Effector memory CD8-positive, alpha-beta T cell (primary cell): ENCODE results near the gene PKIG.

Experiments used
- ATAC-seq: fragments of 150-1000 bp; cut with Tn5 transposase; replicated peaks from 2 replicates; pipeline ENCODE4 v1.10.0; 2021; ENCODE audit warnings: mild to moderate bottlenecking, moderate library complexity
- DNase-seq, 3 experiments: peaks; one replicate each; pipeline ENCODE4 v3.0.0; 2021
- H3K27ac Mint-ChIP-seq, 2 donors: one replicate each; pipeline ENCODE4 v1.8.0; 2022; ENCODE audit warnings: mild to moderate bottlenecking in 2 of 2, mixed read lengths in 2 of 2, moderate library complexity in 2 of 2
- H3K27me3 Mint-ChIP-seq, 2 donors: one replicate each; pipeline ENCODE4 v1.8.0; 2022; ENCODE audit warnings: mixed read lengths in 2 of 2
- H3K36me3 Mint-ChIP-seq: one replicate; pipeline ENCODE4 v1.8.0; 2022; ENCODE audit warnings: mild to moderate bottlenecking, moderate library complexity, mixed read lengths; ENCODE audit not compliant: insufficient read depth
- H3K4me1 Mint-ChIP-seq, 2 donors: one replicate each; pipeline ENCODE4 v1.8.0; 2022; ENCODE audit warnings: low read depth in 2 of 2, mixed read lengths in 2 of 2
- H3K4me3 Mint-ChIP-seq, 2 donors: one replicate each; pipeline ENCODE4 v1.8.0; 2022; ENCODE audit warnings: mild to moderate bottlenecking in 2 of 2, mixed read lengths in 2 of 2, moderate library complexity in 2 of 2
- H3K9me3 Mint-ChIP-seq, 2 donors: one replicate each; pipeline ENCODE4 v1.8.0; 2022; ENCODE audit warnings: mixed read lengths in 2 of 2

The PKIG gene

GRCh38 chr20:44593751-44594150 is 11.4 kb downstream of the PKIG start:
- no peak overlapping the region for H3K27ac Mint-ChIP-seq
- peaks cover 5% of the 10 kb centered on the region for H3K36me3 Mint-ChIP-seq
- DNase-seq (no peak), ATAC-seq (no peak)
- no peaks in the 10 kb centered on the region for H3K9me3 Mint-ChIP-seq
- H3K4me1 Mint-ChIP-seq, result peaks cover 6% of the 10 kb centered on the region in 2 donors
- no peaks in the 10 kb centered on the region for H3K27me3 Mint-ChIP-seq
- no peak overlapping the region for H3K4me3 Mint-ChIP-seq

DNA sequence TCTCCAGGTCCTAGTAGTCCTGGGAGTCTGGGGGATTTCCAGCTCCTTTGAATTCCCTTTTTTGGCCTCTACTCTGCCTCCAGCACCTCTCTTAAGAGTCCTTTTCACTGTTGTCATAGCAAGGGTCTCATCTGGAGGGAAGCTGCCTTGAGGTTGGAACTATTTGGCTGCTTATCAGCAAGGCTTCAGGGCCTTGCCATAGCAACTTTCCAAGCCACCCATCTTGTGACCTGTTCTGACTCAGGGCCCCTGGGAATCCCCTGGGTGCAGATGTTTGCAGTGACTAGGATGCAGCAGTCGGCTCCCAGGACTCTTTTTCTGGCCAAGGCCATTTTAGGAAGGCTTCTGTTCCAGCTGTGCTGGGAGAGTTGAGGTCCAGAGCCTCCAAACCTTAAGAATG is 12.4 kb downstream of the PKIG start:
- DNase-seq (no peak), ATAC-seq (no peak)
- Mint-ChIP-seq H3K27me3 (no peaks in the 10 kb centered on the region), H3K9me3 (no peaks in the 10 kb centered on the region), H3K36me3 (peaks cover 5% of the 10 kb centered on the region), H3K4me3 (no peak overlapping the region), H3K4me1 (peaks cover 6% of the 10 kb centered on the region in 2 donors), H3K27ac (no peak overlapping the region)

DNA sequence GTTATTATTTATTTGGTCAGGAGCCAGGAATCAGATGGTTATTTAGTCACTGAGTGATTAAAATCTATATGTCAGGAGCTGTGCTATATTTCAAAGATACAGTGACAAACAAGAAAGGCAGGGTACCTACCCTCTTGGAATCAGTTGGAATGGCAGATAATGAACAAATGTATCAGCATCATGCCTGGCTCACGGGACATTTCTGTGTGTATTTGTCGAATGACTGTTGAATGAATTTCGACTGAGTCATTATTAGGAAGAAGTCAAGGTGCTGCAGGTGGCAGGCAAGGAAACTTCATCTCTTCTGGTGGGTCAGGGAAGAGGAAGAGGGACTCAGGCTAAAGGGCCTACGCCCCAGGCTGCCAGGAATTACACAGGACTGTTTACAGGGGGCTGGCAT is 13.6 kb downstream of the PKIG start:
- no peak for DNase-seq
- Mint-ChIP-seq H3K4me1 (peaks cover 6% of the 10 kb centered on the region in 2 donors), H3K9me3 (no peaks in the 10 kb centered on the region), H3K36me3 (peaks cover 5% of the 10 kb centered on the region), H3K27me3 (no peaks in the 10 kb centered on the region), H3K4me3 (no peak overlapping the region), H3K27ac (no peak overlapping the region)
- no peak for ATAC-seq

DNA sequence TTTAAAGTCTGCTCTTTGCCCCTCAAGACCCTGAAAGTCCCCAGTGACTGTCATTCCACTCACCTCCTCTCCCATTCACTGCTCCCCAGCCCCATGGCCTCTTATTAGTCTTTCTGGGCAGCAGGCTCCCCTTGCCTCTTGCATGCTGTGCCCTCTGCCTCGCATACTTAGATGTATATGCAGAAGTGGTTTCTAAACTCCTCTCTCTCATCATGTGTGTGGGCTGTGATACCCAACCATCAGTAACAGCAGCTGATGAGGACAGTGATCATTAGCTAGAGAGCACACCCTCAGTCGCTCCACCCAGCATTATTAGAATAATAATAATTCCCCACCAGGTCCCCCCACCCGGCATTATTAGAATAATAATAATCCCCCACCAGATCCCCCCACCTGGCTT is 14.5 kb downstream of the PKIG start:
- no peaks in the 10 kb centered on the region for H3K9me3 Mint-ChIP-seq
- H3K4me1 Mint-ChIP-seq, result peaks cover 6% of the 10 kb centered on the region in 2 donors
- H3K27ac Mint-ChIP-seq, result no peak overlapping the region
- ATAC-seq (no peak), DNase-seq (no peak)
- peaks cover 5% of the 10 kb centered on the region for H3K36me3 Mint-ChIP-seq
- no peaks in the 10 kb centered on the region for H3K27me3 Mint-ChIP-seq
- H3K4me3 Mint-ChIP-seq, result no peak overlapping the region

GRCh38 chr20:44597516-44597915 is 15.1 kb downstream of the PKIG start:
- ATAC-seq, result no peak
- no peak overlapping the region for H3K4me3 Mint-ChIP-seq
- no peaks in the 10 kb centered on the region for H3K27me3 Mint-ChIP-seq
- DNase-seq, result no peak
- H3K4me1 Mint-ChIP-seq, result peaks cover 6% of the 10 kb centered on the region in 2 donors
- peaks cover 5% of the 10 kb centered on the region for H3K36me3 Mint-ChIP-seq
- H3K9me3 Mint-ChIP-seq, result no peaks in the 10 kb centered on the region
- H3K27ac Mint-ChIP-seq, result no peak overlapping the region

DNA sequence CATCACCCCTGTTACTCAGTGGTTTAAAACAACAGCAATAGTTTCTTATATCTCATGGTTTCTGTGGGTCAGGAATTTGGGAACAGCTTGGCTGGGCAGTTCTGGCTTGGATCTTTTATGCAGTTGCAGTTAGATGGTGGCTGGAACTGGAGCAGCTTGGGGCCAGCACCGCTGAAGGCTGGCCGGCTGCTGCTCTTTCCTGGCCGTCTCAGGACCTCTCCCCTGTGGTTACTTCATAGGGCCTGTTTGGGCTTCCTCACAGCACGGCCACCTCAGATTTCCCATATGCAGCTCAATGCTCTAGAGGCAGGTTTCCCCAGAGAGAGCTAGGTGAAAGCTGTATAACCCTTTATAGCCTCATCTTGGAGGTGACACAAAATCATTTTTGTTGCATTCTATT is 15.6 kb downstream of the PKIG start:
- H3K9me3 Mint-ChIP-seq, result no peaks in the 10 kb centered on the region
- peaks cover 6% of the 10 kb centered on the region in 2 donors for H3K4me1 Mint-ChIP-seq
- H3K27me3 Mint-ChIP-seq, result no peaks in the 10 kb centered on the region
- ATAC-seq, result no peak
- H3K36me3 Mint-ChIP-seq, result peaks cover 5% of the 10 kb centered on the region
- no peak for DNase-seq
- no peak overlapping the region for H3K4me3 Mint-ChIP-seq
- H3K27ac Mint-ChIP-seq, result peak overlapping the region in 1 of 2 donors; percentile 46

DNA sequence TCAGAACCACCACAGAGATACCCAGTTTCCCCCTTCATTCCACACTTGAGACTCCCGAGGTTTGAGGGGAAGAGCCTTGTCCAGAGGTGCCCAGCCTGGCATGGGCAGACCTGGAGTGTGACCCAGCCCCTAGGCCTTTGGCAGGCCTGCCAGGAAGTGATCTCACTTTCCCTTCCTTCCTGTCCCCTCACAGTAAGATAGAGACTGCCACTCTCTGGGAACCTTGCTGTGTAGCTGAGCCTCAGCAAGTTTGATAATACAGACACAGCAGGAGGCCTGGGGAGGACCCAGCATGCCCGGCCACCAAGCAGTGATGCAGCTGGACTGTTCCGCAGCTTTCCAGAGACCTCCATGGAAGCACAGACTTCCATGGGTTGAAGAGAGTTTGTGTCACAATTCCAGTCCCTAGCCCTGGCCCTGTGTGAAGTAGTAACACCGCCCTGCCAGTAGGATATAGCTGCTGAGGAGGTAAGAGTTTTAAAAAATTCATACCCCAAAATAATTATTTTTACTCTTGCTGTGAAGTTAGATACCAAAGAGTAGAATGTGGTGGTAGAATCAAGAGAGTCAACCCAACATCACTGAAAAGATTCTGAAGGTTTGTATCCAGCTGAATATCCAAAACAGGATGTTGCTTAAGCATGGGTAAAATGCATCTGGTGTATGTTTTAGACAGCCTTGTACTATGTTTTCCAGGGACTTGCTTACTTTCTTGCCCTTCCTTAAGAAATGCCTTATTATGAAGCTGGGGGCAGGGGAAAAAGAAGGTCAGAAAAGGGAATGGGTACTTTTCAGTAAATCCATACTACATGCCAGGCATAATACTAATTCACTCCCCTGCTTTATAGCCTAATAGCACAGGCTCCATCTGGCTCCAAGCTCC is 16.3 kb downstream of the PKIG start:
- Mint-ChIP-seq H3K9me3 (no peaks in the 10 kb centered on the region), H3K4me1 (peaks cover 6% of the 10 kb centered on the region in 2 donors), H3K27ac (peak overlapping the region; percentile 46), H3K27me3 (no peaks in the 10 kb centered on the region), H3K36me3 (peaks cover 5% of the 10 kb centered on the region), H3K4me3 (no peak overlapping the region)
- no peak for ATAC-seq
- DNase-seq, result no peak

GRCh38 chr20:44599715-44600114 is 17.3 kb downstream of the PKIG start:
- Mint-ChIP-seq H3K27me3 (no peaks in the 10 kb centered on the region), H3K9me3 (no peaks in the 10 kb centered on the region), H3K4me3 (no peak overlapping the region), H3K4me1 (peaks cover 6% of the 10 kb centered on the region in 2 donors), H3K36me3 (peaks cover 2% of the 10 kb centered on the region), H3K27ac (no peak overlapping the region)
- ATAC-seq (no peak), DNase-seq (no peak)

GRCh38 chr20:44600301-44600700 is 17.9 kb downstream of the PKIG start:
- Mint-ChIP-seq H3K27ac (peak overlapping the region in 1 of 2 donors; percentile 56), H3K36me3 (no peaks in the 10 kb centered on the region), H3K4me1 (peaks cover 6% of the 10 kb centered on the region in 2 donors), H3K27me3 (no peaks in the 10 kb centered on the region), H3K4me3 (no peak overlapping the region), H3K9me3 (no peaks in the 10 kb centered on the region)
- ATAC-seq (no peak), DNase-seq (no peak)

GRCh38 chr20:44600758-44601201 is 18.4 kb downstream of the PKIG start:
- H3K9me3 Mint-ChIP-seq, result no peaks in the 10 kb centered on the region
- no peak for ATAC-seq

GRCh38 chr20:44601236-44601671 is 18.9 kb downstream of the PKIG start:
- DNase-seq (no peak), ATAC-seq (no peak)
- Mint-ChIP-seq H3K9me3 (no peaks in the 10 kb centered on the region), H3K4me1 (peaks cover 6% of the 10 kb centered on the region in 2 donors), H3K36me3 (no peaks in the 10 kb centered on the region), H3K4me3 (no peak overlapping the region), H3K27me3 (no peaks in the 10 kb centered on the region), H3K27ac (no peak overlapping the region)

More at GRCh38 chr20:44600758-44601201, 18.4 kb downstream of the PKIG start:
- peak overlapping the region in 1 of 2 donors; percentile 56 for H3K27ac Mint-ChIP-seq
- H3K4me3 Mint-ChIP-seq, result no peak overlapping the region
- peaks cover 6% of the 10 kb centered on the region in 2 donors for H3K4me1 Mint-ChIP-seq
- no peak for DNase-seq
- no peaks in the 10 kb centered on the region for H3K27me3 Mint-ChIP-seq
- H3K36me3 Mint-ChIP-seq, result no peaks in the 10 kb centered on the region

DNA sequence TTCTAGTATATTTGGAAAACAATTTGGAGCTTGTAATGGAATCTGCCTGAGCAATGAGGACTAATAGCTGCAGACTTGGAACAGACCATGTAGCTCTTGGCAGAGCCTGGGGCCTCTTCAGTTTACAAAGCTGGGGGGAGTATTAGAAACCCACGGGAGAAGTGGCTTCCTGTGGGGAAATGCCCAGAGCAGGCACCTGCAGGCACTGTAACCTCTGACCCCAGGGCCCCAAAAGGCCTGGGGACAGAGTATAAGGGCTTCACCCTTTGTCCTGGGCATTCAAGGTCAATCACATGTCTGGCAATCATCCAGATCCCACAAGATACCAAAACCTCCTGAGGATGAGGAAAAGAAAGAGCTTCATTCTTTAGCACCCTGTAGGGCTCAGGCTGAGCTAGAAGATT is 19.4 kb downstream of the PKIG start:
- H3K27me3 Mint-ChIP-seq, result no peaks in the 10 kb centered on the region
- no peaks in the 10 kb centered on the region for H3K36me3 Mint-ChIP-seq
- DNase-seq (no peak), ATAC-seq (no peak)
- H3K4me1 Mint-ChIP-seq, result peaks cover 6% of the 10 kb centered on the region in 2 donors
- H3K9me3 Mint-ChIP-seq, result no peaks in the 10 kb centered on the region
- no peak overlapping the region for H3K4me3 Mint-ChIP-seq
- no peak overlapping the region for H3K27ac Mint-ChIP-seq

- no peaks in the 10 kb centered on the region for H3K27me3 Mint-ChIP-seq
- no peaks in the 10 kb centered on the region for H3K36me3 Mint-ChIP-seq
- DNase-seq (no peak), ATAC-seq (no peak)
- H3K4me3 Mint-ChIP-seq, result no peak overlapping the region
- no peak overlapping the region for H3K27ac Mint-ChIP-seq
- no peaks in the 10 kb centered on the region for H3K9me3 Mint-ChIP-seq
- peaks cover 4 to 5% of the 10 kb centered on the region in 2 donors for H3K4me1 Mint-ChIP-seq
Observed at GRCh38 chr20:44603327-44603726, 20.9 kb downstream of the PKIG start.

GRCh38 chr20:44606725-44607441 is 24.5 kb downstream of the PKIG start:
- DNase-seq (no peak), ATAC-seq (no peak)
- Mint-ChIP-seq H3K4me3 (no peak overlapping the region), H3K27me3 (no peaks in the 10 kb centered on the region), H3K9me3 (no peaks in the 10 kb centered on the region), H3K4me1 (peaks cover 12 to 13% of the 10 kb centered on the region in 2 donors), H3K36me3 (peaks cover 23% of the 10 kb centered on the region), H3K27ac (no peak overlapping the region)
